ENCODE data around the gene MVB12B. TPM values are rescaled to one million over a fixed set of nuclear protein-coding genes. Genes with fewer than 3 reads are reported as not detected.

Gene MVB12B
- total RNA-seq, 1 experiment from 2014 or later, result 10.9 TPM

- RAD21 ChIA-PET (ENCODE audit: low non-redundant PET in 1 of 2, low total read pairs in 2 of 2, uncharacterized antibody in 2 of 2, unreplicated experiment in 2 of 2), result interaction anchor here (0.8 to 1.2 kb wide), 2 partner anchors 96 kb away, joined by 3 to 5 read pairs; no protein-coding TSS in a partner anchor
- Histone ChIP-seq H4K20me1 (ENCODE audit: insufficient read depth) (no peaks in the 10 kb centered on the region), H3K9me3 (ENCODE audit: control insufficient read depth in 1 of 2, insufficient read depth in 1 of 2, low read depth in 1 of 2, low read length in 2 of 2) (no peaks in the 10 kb centered on the region), H3K27ac (ENCODE audit: low read depth, low read length) (no peak overlapping the region), H3K4me1 (ENCODE audit: control insufficient read depth in 1 of 2, insufficient read depth in 2 of 2, low read length in 2 of 2) (peaks cover 0 to 8% of the 10 kb centered on the region in 2 experiments; a peak in 3 of 4 replicates), H3K4me3 (replicated peaks in 1 of 2; ENCODE audit: low read depth in 1 of 2, low read length in 2 of 2) (no peak overlapping the region), H3K9me2 (ENCODE audit: insufficient read depth) (no peaks in the 10 kb centered on the region), H3K79me2 (ENCODE audit: insufficient read depth, low read length) (no peaks in the 10 kb centered on the region), H3K27me3 (ENCODE audit: insufficient read depth, low read length) (no peaks in the 10 kb centered on the region), H3K9ac (ENCODE audit: low read length) (no peak overlapping the region), H3K4me2 (ENCODE audit: low read length) (no peak overlapping the region), H2AFZ (ENCODE audit: low read depth, low read length, poor library complexity, severe bottlenecking) (peak overlapping the region; percentile 72), H3K36me3 (ENCODE audit: control insufficient read depth in 1 of 2, insufficient read depth in 2 of 2, low read length in 2 of 2) (no peaks in the 10 kb centered on the region)
- DNase-seq (ENCODE audit: low read depth, low spot score) (no peak), ATAC-seq (no peak)
- TF ChIP-seq SRF (IDR thresholded peaks at IDR 0.05; ENCODE audit: low read depth) (no peak), ZNF274 (IDR thresholded peaks at IDR 0.05; ENCODE audit: low read depth, low read length) (no peak), TCF7L2 (IDR thresholded peaks at IDR 0.05; ENCODE audit: borderline replicate concordance, extremely low read depth, insufficient read depth, insufficient read length) (no peak), EZH2phosphoT487 (IDR thresholded peaks at IDR 0.05; ENCODE audit: borderline replicate concordance) (no peak), POLR2A (IDR thresholded peaks at IDR 0.05; ENCODE audit: borderline replicate concordance, extremely low read depth, insufficient read depth, insufficient read length) (no peak), CBX3 (IDR thresholded peaks at IDR 0.05; ENCODE audit: low read depth) (no peak), JUND (IDR thresholded peaks at IDR 0.05) (no peak), ZFX (IDR thresholded peaks at IDR 0.05) (no peak), SP1 (IDR thresholded peaks at IDR 0.05; ENCODE audit: low read depth) (no peak), FOSL1 (IDR thresholded peaks at IDR 0.05; ENCODE audit: low read depth) (no peak), EGR1 (IDR thresholded peaks at IDR 0.05; ENCODE audit: low read depth) (no peak), RAD21 (IDR thresholded peaks at IDR 0.05; ENCODE audit: low read depth) (no peak), CEBPB (IDR thresholded peaks at IDR 0.05; ENCODE audit: low read depth) (no peak), REST (IDR thresholded peaks at IDR 0.05; ENCODE audit: low read depth) (no peak), ZBTB33 (IDR thresholded peaks at IDR 0.05; ENCODE audit: extremely low read depth, insufficient replicate concordance, low read length) (no peak), EZH2 (IDR thresholded peaks at IDR 0.05) (no peak), CTCF (IDR thresholded peaks at IDR 0.05 in 2 of 3, conservative IDR thresholded peaks at IDR 0.05 in 1 of 3; ENCODE audit: borderline replicate concordance in 1 of 3, insufficient read depth in 1 of 3, low read depth in 2 of 3, low read length in 2 of 3) (no peak), ATF3 (IDR thresholded peaks at IDR 0.05) (no peak), YY1 (IDR thresholded peaks at IDR 0.05; ENCODE audit: extremely low read depth, insufficient replicate concordance, low read depth, low read length) (no peak), POLR2AphosphoS5 (IDR thresholded peaks at IDR 0.05; ENCODE audit: low read depth, low read length) (no peak)
- POLR2A ChIA-PET, result no interaction called here
- no TSS peak for BruUV-seq (replicated peaks)
- CTCF ChIA-PET, result interaction anchor here (1.0 to 2.8 kb wide), 6 partner anchors 10 to 1047 kb away, joined by 3 to 20 read pairs (median 10); no protein-coding TSS in a partner anchor
- intact Hi-C loops (cut with micrococcal nuclease), result loop anchor here (1.0 to 5.0 kb wide), 3 partner anchors 96 to 895 kb away; no protein-coding TSS in a partner anchor
These were observed 23.9 kb upstream of the MVB12B start for GRCh38 chr9:126302730-126303129.

All from HCT116 (cell line).